HG02870 (cell line): Measurements from ENCODE around the gene PRKN.

Source experiments
- ATAC-seq: cut with Tn5 transposase; IDR thresholded peaks from one replicate; pipeline ENCODE4 v1.9.1; 2021; ENCODE audit warnings: mild to moderate bottlenecking, moderate library complexity; ENCODE audit not compliant: unreplicated experiment

Gene PRKN

DNA sequence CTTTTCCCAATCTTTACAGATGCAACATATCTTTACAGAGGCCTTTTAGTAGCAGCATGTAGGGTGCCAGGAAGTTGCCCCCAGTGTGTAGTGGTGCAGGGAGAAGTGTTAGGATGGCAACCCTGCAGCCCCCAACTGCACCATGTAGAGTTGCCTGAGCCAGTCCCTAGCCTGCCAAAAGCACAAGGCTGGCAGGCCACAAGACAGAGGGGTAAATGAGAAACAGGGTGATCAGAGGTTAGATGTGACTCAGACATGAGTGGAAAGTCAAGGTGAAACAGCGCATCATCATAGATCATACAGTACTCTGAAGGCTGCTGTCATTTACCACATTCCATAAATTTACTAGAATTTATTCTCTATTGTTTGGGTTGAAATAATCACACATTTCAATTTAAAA, 467.5 kb downstream of the PRKN start:
- no peak for ATAC-seq

DNA sequence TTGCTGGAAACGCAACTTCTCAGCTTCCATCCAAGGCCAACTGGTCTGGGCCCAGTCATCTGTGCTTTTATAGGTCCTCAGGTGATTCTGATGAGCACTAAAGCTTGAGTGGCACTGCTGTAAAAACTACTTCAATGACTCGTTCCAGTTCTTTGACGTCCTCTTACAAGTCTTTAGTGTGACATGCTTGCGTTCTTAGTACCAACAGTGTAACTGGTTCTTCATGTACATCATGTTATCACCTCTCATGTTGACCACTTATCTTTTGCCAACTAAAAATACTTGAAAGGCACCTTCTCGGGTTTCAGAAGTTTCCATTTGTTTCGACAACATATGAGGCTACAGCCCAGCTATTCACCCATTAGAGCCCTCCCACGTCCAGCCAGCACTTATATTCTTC, 468.9 kb downstream of the PRKN start:
- no peak for ATAC-seq

DNA sequence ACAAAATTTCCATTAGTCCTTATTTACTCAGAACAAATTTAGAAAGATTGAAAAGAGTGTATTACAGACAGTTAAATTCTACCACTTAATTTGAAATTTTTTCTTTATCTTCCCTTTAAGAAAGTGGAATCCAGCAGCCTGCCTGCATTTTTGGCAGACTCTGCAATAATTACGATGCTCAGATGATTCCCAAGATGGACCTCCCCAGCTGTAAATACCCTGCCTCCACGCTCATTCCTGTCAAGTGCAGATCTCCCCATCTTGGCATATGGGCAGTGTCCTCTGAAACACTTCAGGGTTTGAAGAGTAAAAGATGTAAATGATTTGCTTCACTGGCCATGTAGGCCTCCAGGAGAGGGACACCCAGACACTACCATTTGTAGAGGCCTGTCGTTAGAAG, 471.2 kb downstream of the PRKN start:
- ATAC-seq: no peak

DNA sequence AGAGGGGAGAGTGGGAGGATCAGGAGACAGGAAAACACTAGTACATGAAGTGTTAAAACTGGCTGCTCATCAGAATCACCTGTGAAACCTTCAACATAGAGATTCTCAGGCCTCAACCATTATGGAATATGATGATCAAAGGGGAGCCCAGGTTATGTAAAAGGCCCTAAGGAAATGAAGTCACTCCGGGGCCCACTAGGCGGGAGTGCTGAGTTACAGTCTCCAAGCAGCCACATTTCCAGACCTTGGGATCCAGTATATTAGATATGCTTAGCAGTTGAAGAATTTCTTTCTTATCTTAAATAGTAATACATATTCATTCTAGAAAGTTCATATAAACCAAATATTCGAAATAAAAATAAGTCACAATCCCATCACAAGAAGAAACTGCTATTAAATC, 476.3 kb downstream of the PRKN start:
- ATAC-seq: no peak

DNA sequence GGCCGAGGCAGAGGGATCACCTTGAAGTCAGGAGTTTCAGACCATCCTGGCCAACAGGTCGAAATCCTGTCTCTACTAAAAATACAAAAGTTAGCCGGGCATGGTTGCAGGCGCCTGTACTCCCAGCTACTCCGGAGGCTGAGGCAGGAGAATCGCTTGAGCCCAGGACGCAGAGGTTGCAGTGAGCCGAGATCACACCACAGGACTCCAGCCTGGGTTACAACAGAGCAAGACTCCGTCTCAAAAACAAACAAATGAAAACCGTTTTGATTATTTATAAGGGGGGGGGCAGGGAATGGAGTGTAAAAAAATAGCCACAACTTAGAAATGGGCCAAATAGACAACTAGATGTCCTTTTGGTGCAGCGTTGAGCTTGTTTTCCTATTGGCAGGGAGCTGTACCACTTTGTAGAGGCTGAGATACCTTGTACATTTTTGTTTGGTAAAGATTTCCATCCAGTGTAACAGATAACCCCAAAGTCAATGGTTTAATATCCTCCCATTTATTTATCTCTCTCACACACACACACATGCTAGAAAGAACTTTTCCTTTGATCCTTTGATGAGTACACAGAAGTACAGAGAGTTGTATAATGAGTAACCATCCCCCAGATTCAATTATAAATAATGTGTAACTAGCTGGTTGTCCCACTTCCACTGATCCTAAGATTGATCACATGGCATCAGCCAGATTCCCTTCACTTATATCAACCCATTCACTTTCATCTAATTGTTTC, 477.5 kb downstream of the PRKN start:
- no peak for ATAC-seq

DNA sequence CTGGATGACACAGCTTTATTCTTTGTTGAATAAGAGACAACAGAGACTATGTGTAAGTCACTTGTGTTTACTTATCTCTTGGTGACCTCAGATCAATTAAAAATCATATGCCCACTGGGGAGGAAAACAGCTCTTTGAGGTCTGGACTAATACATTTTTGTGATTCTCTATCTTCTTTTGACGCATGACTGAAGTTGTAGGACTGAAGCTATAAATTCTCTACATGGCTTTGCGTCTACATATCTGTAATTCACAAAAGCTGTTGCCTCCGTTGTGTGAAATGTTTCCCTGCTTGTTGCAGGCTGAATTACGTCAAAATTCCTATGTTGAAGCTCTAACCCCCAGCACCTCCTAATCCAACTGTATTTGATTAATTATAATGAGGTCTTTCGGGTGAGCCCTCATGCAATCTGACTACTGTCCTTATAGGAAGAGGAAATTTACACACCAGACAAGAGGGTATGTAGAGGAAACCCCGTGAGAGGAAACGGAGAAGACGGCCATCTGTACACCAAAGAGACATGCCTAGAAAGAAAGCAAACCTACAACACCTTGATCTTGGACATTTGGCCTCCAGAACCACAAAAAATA, 481.6 kb downstream of the PRKN start:
- ATAC-seq: no peak

DNA sequence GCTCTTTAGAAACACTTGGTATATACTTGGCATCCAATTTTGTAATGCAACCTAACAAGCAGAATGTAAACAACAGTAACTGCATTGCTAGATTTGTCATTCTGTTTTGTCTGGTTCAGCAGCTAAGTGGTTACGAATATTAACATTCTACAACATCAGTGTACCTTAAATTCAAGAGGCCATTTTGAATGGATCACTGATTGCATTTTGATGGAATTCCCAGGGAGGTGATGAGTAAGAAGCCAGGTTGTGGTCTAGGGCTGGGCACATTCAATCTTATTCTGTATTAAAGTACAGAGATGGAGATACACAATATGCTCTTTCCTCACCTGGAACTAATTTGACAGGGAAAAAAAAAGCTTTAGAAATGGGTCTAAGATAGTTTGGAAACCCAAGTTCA, 483.5 kb downstream of the PRKN start:
- no peak for ATAC-seq

DNA sequence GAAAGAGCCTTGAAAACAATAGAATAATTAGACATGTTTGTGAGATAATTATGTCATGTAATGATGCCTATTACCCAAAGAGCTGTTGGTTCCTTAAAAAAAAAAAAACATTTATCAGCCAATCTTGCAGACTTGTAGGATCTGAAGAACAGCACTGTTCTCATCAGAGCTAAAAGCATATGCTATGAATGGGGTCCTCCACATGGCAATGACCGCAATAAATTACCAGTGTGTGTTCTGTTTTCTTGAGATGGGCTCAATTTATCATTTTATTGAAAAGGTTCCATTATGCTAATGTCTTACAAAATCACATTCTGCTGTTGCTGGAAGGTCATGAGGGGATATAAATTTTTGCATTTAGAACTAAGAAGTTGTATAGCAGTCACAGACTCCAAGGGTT, 484.7 kb downstream of the PRKN start:
- no peak for ATAC-seq

DNA sequence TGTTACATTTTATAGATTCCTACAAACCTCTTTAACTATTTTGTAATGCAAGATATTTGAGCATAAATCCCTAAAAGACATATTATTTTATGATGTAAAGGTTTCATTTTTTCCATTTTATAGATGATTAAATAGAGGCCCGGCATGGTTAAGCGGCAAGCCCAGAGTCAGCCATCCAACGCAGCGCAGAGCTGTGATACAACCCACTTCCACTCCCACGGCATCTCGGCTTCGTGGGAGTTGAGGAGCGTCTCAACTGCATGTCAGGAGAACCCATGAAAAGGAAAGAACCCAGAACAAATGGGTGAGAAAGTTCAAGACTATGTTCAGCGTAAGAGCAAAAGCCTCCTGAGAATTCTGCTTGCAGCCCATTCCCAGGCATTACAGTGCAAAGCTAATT, 488.2 kb downstream of the PRKN start:
- ATAC-seq: no peak

DNA sequence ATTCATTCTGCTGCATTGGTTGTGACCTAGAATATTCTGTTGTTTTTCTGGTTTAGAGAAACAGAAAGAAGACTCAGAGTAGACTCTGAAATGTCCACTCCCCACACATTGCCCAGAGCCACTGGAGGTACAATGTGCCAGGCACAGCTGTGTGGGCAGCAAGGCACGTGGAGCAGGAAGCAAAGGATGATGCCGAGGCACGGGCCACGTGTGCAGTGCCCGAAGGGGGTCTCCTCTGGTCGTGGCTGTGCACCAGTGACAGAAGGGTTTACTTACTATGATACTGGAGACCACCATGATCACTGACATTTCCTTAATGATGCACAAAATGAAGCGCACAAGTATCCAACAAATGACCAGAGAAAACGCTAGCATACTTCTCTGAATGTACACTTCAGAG, 488.9 kb downstream of the PRKN start:
- no peak for ATAC-seq

DNA sequence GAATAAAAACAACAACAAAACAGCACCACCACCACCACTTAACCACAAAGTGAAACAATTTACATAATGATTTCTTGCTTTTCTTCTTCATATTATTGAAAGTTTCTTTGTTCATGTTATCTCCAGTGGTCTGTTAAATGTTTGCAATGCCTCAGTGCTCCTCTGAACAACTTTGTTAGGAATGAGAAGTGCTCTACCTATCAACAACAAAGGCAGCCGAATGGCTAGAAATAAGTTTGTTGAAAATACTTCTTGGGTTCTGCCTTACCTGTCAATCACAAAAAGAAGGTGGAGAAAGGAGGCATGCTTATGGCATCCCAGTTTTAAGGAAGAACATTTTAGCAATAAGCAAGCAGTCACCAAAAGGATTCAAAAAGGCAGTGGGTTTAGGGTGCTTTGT, 490.2 kb downstream of the PRKN start:
- ATAC-seq: no peak

DNA sequence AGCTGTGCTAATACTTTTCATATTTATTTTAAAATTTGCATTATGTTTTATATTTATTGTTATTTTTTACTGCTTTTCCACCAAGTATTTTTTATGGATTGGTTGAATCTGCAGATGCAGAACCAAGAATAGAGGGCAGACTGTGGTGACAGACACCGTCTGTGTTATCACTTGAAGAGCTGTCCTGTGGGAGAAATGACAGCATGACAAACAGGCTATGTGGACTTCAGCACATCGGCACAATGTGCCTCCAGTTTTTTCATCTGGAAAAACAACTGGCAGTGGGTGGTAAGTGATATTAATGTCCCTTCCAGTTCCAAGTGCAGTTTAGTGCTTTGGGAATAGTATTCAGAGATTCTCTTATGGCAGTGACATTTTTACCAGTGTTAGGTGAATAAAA, 492.9 kb downstream of the PRKN start:
- no peak for ATAC-seq

DNA sequence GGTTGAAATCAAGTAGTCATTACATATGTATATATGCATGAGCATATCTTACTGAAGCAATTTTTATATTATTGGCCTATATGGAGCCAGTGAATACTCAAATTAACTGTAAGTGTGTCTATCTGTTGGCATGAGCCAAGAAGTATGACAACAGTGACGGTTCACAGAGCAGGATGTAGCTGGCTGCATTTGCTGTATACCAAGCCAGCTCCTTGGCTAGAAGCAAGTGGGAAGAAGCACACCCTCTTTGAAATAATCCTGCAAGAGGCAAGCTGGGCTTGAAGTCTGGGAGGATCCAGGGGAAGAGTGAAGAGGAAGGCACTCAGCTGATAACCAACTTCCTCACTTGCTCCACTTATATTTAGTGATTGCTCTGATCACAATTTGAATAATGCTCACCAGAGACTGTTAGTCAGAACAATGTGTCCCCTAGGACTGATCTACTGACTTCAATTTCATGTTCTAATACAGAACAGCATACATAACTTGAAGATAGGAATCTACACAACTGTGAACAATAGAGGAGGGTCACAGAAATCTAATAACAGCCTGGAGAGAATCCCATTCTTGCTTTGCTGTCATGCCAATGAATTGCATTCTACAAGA, 497.3 kb downstream of the PRKN start:
- ATAC-seq: no peak

DNA sequence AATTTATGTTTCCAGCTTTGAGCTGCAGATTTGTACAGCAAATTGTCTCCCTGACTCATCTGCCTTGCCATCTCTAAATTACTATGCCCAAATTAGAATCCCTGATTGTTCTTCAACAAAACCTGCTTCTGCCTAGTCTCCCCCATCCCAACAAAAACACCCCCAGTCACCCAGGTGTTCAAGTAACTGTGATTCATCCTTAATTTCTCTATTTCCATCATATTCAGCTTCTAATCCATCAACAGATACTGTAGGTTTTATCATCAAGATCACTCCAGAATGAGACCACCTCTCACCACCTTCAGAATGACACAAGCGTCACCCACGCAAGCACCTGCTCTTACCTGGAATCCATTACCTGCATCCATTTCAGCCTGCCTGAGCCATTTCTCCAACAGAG, 498.5 kb downstream of the PRKN start:
- ATAC-seq: no peak

DNA sequence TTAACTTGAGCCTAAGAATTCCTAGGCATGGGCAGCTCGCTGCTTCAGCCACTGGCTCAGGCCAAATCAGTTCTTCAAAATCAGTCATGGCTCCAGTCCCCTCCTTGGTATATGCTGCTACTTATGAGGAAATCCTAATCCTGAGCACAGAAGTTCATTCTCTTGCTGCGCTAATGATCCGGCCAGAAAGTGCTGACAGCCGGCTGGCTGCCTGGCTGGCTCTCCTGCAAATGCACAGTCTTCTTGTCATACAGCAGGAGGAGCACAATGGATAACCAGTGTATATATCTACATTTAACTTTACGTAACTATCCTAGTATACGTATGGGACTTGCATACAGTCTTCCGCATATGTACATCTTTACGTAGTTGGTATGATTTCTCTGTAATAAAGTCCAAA, 500.8 kb downstream of the PRKN start:
- ATAC-seq: no peak

DNA sequence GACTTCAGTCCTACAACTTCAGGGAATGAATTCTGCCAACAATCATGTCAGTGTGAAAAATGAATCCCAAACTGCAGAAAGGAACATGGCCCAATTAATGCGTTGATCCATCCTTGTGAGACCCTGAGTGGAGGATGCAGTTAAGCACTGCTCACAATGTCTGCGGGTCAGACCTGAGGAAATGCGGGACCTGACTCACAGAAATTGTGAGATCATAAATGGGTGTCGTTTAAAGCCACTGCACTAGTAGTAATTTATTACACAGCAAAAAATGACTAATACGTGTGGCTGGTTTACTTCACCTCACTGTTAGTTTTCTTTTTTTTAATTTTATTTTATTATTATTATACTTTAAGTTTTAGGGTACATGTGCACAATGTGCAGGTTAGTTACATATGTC, 505.0 kb downstream of the PRKN start:
- no peak for ATAC-seq

DNA sequence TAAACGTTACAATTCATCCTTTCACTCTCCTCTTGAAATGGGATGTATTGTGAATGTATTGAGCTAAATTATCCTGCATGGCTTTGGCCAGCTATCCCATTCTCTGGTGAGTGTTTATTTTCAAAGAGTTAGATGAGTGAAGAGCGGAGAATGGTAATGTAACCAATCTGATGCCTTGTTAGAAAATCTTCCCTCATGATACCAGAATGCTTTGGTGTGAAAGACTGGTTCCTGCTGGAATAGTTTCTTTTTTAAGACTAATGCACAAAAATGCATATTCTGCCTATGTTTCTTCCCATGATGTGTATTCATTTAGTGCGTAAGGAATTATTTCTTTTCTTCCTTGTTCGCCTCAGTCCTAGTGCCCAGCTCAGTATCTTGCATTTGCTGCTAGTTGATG, 506.7 kb downstream of the PRKN start:
- ATAC-seq: no peak

DNA sequence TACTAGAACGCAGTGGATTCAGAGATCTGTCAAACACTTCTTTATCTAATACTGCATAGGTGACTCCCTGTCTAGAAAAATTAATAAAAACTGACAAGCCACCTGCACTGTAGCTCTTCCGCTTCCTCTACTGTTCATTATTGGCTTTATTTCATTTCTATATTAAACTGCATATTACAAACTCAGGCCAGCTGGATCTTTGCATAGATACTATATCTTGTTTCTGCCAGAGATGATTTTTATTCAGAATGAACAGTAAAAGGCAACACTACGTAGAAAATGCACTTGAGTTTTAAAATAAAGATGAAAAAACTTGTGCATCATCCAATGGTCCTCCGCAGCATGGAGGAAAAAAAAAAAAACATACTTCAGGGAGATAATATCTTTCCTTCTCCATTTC, 508.3 kb downstream of the PRKN start:
- no peak for ATAC-seq

DNA sequence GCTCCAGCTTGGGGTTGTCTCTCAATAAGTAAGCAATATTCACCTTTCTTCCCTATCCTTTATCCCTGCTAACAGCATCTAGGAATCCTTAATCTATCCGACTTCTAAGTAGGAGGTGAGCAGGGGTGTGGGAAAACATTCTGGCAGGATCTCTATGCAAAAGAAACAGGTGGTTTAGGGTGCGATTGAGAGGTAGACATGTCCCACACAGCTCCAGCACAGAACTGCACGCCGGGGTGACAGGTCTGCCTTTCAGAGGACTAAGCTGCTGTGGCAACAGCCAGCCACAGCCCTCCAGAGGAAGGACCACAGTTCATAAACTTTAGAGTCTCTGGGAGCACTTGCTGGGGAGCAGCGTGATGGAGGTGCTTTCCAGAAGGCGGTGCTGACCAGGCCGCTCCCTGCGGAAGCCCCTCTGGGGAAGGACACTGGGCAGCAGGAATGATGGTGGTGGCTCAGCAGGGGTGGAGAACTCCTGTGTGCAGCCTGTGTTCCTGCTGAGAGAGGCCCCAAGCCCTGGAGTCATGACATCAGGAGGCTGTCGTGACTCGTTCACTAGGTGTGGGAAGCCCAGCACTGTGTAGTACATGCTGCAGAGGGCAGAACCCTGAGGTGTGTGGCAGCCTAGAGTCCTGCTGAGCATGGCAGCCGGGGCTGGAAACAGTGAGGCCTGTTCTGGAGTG, 509.6 kb downstream of the PRKN start:
- ATAC-seq: no peak

DNA sequence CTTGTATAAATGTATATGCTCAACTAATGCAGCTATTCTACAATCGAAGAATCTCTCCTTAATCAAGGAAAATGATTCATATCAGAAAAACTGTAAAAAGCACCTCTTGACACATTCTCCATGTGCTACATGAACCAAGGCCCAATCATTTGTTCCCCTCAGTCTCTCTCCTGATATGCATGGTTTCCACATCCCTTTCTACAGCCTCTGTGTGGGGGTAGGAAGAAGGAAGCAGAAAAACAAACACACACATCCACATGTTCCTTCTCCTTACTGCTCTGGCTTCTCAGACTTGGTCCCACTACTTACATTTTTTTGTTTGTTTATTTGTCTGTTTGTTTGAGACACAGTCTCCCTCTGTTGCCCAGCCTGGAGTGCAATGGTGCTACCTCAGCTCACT, 510.5 kb downstream of the PRKN start:
- no peak for ATAC-seq

DNA sequence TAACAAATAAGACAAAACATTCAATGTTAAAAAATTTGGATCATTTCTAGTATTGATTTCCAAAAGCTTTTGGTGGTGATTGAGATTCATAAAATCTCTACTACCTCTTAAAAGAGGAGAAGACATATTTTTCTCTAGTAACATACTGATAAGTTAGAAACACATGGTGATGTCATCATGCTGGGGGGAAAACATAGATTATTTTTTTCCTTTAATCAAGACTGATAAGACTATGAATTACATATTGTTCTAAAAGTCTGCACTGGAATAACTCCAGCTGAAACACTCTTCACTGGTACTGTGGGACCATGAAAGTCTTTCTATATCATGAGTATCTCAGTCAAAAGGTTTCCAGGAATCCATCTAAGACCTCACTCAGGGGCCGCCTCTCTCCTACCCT, 515.8 kb downstream of the PRKN start:
- no peak for ATAC-seq

DNA sequence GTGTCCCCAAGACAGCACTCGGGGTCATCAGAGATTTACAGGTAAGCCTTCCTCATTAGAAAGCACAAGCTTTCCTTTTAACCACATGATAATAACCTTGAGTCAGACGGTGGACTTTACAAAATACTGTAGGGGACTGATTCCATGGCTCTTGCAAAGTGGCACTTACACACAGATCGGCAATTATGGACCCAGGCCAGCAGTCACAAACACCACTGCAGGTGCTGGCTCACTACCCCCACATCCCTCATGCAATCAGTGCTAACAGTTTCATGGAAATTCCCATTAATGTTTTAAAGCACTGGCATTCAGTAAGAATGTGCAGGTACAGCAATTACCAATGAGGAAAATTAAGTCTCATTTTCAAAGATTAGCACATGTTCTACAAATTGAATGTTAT, 516.5 kb downstream of the PRKN start:
- no peak for ATAC-seq
